GM18505 (cell line): ENCODE data around the gene OAF.

Experiments used
- ATAC-seq: cut with Tn5 transposase; IDR thresholded peaks from one replicate; pipeline ENCODE4 v1.9.1; 2021; ENCODE audit not compliant: unreplicated experiment
- POLR2A ChIP-seq: IDR thresholded peaks from 4 replicates; pipeline ENCODE4 v1.6.1; 2011; ENCODE audit warnings: borderline replicate concordance; ENCODE audit not compliant: insufficient read depth, insufficient read length; ENCODE audit errors: extremely low read depth

Gene OAF

GRCh38 chr11:120210626-120211521, at the start of gene OAF:
Gene OAF (plus strand): TSS chr11:120211032. CDS start chr11:120211280, 248 bp downstream.
- peak; percentile 65 for ATAC-seq
- peak; percentile 47 for TF ChIP-seq POLR2A

- no peak for ATAC-seq
These were observed 43.2 kb upstream of the OAF start for GRCh38 chr11:120167659-120168058.

GRCh38 chr11:120168108-120168959, 42.5 kb upstream of the OAF start:
- no peak for ATAC-seq
- no peak for TF ChIP-seq POLR2A

More at GRCh38 chr11:120167659-120168058, 43.2 kb upstream of the OAF start:
- no peak for TF ChIP-seq POLR2A

- ATAC-seq, result no peak
- no peak for TF ChIP-seq POLR2A
These were observed 41.7 kb upstream of the OAF start for GRCh38 chr11:120168960-120169681.

GRCh38 chr11:120169981-120170698, 40.7 kb upstream of the OAF start:
- no peak for ATAC-seq
- TF ChIP-seq POLR2A, result no peak

GRCh38 chr11:120170741-120171261, 40.0 kb upstream of the OAF start:
- ATAC-seq, result no peak
- no peak for TF ChIP-seq POLR2A

GRCh38 chr11:120172054-120172911, 38.5 kb upstream of the OAF start:
- no peak for ATAC-seq
- no peak for TF ChIP-seq POLR2A

GRCh38 chr11:120173019-120173705, 37.7 kb upstream of the OAF start:
- TF ChIP-seq POLR2A, result no peak
- ATAC-seq, result no peak

GRCh38 chr11:120173807-120174206, 37.0 kb upstream of the OAF start:
- no peak for TF ChIP-seq POLR2A
- no peak for ATAC-seq

GRCh38 chr11:120174866-120175265, 36.0 kb upstream of the OAF start:
- no peak for ATAC-seq
- no peak for TF ChIP-seq POLR2A

GRCh38 chr11:120178561-120179056, 32.2 kb upstream of the OAF start:
- no peak for TF ChIP-seq POLR2A
- no peak for ATAC-seq
